Gastrocnemius medialis (tissue), 4 donors: ENCODE measurements around the gene RBPJL.
A peak's percentile ranks its signal among the peaks of the same experiment; 100 is the strongest.

Experiments
- CTCF ChIP-seq, 5 experiments: fragments of 450-650 bp in 3 of 5; fragments of 200-600 bp in 2 of 5; sonication (generic) in 2 of 5; IDR thresholded peaks in 4 of 5; conservative IDR thresholded peaks in 1 of 5; 1 replicate in 4 of 5; 2 replicates in 1 of 5; pipeline ENCODE4 v1.5.1; 2016 to 2019; ENCODE audit warnings: antibody characterized with exemption in 5 of 5, mild to moderate bottlenecking in 3 of 5, moderate library complexity in 3 of 5
- POLR2A ChIP-seq, 2 donors: fragments of 450-650 bp; IDR thresholded peaks; one replicate each; pipeline ENCODE4 v1.6.1; 2017; ENCODE audit warnings: antibody characterized with exemption in 2 of 2, mild to moderate bottlenecking in 2 of 2, moderate library complexity in 2 of 2

GRCh38 chr20:45308117-45308778 is 1.6 kb downstream of the RBPJL start, which contains the start of gene MATN4:
- TF ChIP-seq POLR2A (IDR thresholded peaks at IDR 0.05) (no peak), CTCF (IDR thresholded peaks at IDR 0.05 in 4 of 5, conservative IDR thresholded peaks at IDR 0.05 in 1 of 5) (peak in 1 of 5 experiments; percentile 27)
